SK-N-SH treated with all-trans-retinoic acid at 6 μM for 48 hours (cell line): ENCODE results near the gene FERD3L.
A peak's percentile ranks its signal among the peaks of the same experiment; 100 is the strongest.

Source experiments
- ATAC-seq: fragments of 200-7000 bp; cut with Tn5 transposase; 3 replicates; pipeline ENCODE4 v1.9.1; 2020; ENCODE audit warnings: mild to moderate bottlenecking, moderate library complexity
- ARNTL ChIP-seq: fragments of 450-650 bp; formaldehyde crosslinking; IDR thresholded peaks from 2 replicates; pipeline ENCODE4 v1.5.0; 2020; ENCODE audit warnings: low read depth, mild to moderate bottlenecking, moderate library complexity, borderline replicate concordance
- BACH2 ChIP-seq: fragments of 250-450 bp; sonication (Bioruptor Pico); IDR thresholded peaks from 2 replicates; pipeline ENCODE4 v1.9.0; 2021; ENCODE audit warnings: mild to moderate bottlenecking, borderline replicate concordance
- CSDC2 ChIP-seq: fragments of 250-450 bp; sonication (Bioruptor Pico); IDR thresholded peaks from 2 replicates; pipeline ENCODE4 v1.5.0; 2020; ENCODE audit warnings: mild to moderate bottlenecking, moderate library complexity
- ESRRG ChIP-seq: fragments of 250-450 bp; sonication (Bioruptor Pico); IDR thresholded peaks from 2 replicates; pipeline ENCODE4 v1.6.1; 2021; ENCODE audit warnings: mild to moderate bottlenecking
- GLIS3 ChIP-seq: fragments of 250-450 bp; sonication (Bioruptor Pico); IDR thresholded peaks from 2 replicates; pipeline ENCODE4 v1.5.0; 2020; ENCODE audit warnings: mild to moderate bottlenecking, moderate library complexity
- ISL1 ChIP-seq: fragments of 250-450 bp; sonication (Bioruptor Pico); IDR thresholded peaks from 2 replicates; pipeline ENCODE4 v2.1.2; 2022; ENCODE audit warnings: mild to moderate bottlenecking, moderate library complexity
- OSR1 ChIP-seq: fragments of 250-450 bp; sonication (Bioruptor Pico); IDR thresholded peaks from 2 replicates; pipeline ENCODE4 v1.8.0; 2022; ENCODE audit warnings: moderate library complexity, mild to moderate bottlenecking, inconsistent platforms
- PPARA ChIP-seq: fragments of 250-450 bp; sonication (Bioruptor Pico); IDR thresholded peaks from 2 replicates; pipeline ENCODE4 v1.5.0; 2020; ENCODE audit warnings: mild to moderate bottlenecking, borderline replicate concordance
- SNAI2 ChIP-seq: fragments of 250-450 bp; sonication (Bioruptor Pico); IDR thresholded peaks from 2 replicates; pipeline ENCODE4 v1.5.0; 2020; ENCODE audit warnings: mild to moderate bottlenecking, moderate library complexity
- TCF4 ChIP-seq: fragments of 250-450 bp; sonication (Bioruptor Pico); IDR thresholded peaks from 2 replicates; pipeline ENCODE4 v1.8.0; 2021; ENCODE audit warnings: mild to moderate bottlenecking, moderate library complexity, borderline replicate concordance
- TOX ChIP-seq: fragments of 250-450 bp; sonication (Bioruptor Pico); IDR thresholded peaks from 2 replicates; pipeline ENCODE4 v1.8.0; 2021; ENCODE audit warnings: mild to moderate bottlenecking, moderate library complexity, borderline replicate concordance
- ZC3H10 ChIP-seq: fragments of 250-450 bp; sonication (Bioruptor Pico); IDR thresholded peaks from 2 replicates; pipeline ENCODE4 v1.5.1; 2021; ENCODE audit warnings: mild to moderate bottlenecking, moderate library complexity
- ZFP3 ChIP-seq: fragments of 250-450 bp; sonication (Bioruptor Pico); IDR thresholded peaks from 2 replicates; pipeline ENCODE4 v1.5.0; 2020; ENCODE audit warnings: mild to moderate bottlenecking, moderate library complexity
- ZFP30 ChIP-seq: fragments of 450-650 bp; formaldehyde crosslinking; IDR thresholded peaks from 2 replicates; pipeline ENCODE4 v1.5.0; 2022; ENCODE audit warnings: mild to moderate bottlenecking, moderate library complexity
- ZNF565 ChIP-seq: fragments of 450-650 bp; formaldehyde crosslinking; conservative IDR thresholded peaks from 2 replicates; pipeline ENCODE4 v1.5.0; 2020; ENCODE audit warnings: low read depth, mild to moderate bottlenecking, moderate library complexity
- ZNF70 ChIP-seq: fragments of 450-650 bp; formaldehyde crosslinking; IDR thresholded peaks from 2 replicates; pipeline ENCODE4 v1.5.0; 2020; ENCODE audit warnings: mild to moderate bottlenecking, moderate library complexity
- ZNF8 ChIP-seq: fragments of 450-650 bp; formaldehyde crosslinking; IDR thresholded peaks from 2 replicates; pipeline ENCODE4 v1.5.0; 2020; ENCODE audit warnings: mild to moderate bottlenecking, moderate library complexity
- TF ChIP-seq, protein P1 (sequence below): fragments of 250-450 bp; sonication (Bioruptor Pico); IDR thresholded peaks from 2 replicates; pipeline ENCODE4 v1.5.1; 2020; ENCODE audit warnings: low read depth, mild to moderate bottlenecking, moderate library complexity
- TF ChIP-seq, protein P2 (sequence below): fragments of 250-450 bp; sonication (Bioruptor Pico); IDR thresholded peaks from 2 replicates; pipeline ENCODE4 v1.5.1; 2021; ENCODE audit warnings: mild to moderate bottlenecking, moderate library complexity
- TF ChIP-seq, protein P3 (sequence below): fragments of 250-450 bp; sonication (Bioruptor Pico); IDR thresholded peaks from 2 replicates; pipeline ENCODE4 v1.8.0; 2021; ENCODE audit warnings: low read depth, mild to moderate bottlenecking, moderate library complexity, borderline replicate concordance
- TF ChIP-seq, protein P4 (sequence below): fragments of 250-450 bp; sonication (Bioruptor Pico); IDR thresholded peaks from 2 replicates; pipeline ENCODE4 v1.8.0; 2020; ENCODE audit warnings: mild to moderate bottlenecking, moderate library complexity, borderline replicate concordance

FERD3L gene

DNA sequence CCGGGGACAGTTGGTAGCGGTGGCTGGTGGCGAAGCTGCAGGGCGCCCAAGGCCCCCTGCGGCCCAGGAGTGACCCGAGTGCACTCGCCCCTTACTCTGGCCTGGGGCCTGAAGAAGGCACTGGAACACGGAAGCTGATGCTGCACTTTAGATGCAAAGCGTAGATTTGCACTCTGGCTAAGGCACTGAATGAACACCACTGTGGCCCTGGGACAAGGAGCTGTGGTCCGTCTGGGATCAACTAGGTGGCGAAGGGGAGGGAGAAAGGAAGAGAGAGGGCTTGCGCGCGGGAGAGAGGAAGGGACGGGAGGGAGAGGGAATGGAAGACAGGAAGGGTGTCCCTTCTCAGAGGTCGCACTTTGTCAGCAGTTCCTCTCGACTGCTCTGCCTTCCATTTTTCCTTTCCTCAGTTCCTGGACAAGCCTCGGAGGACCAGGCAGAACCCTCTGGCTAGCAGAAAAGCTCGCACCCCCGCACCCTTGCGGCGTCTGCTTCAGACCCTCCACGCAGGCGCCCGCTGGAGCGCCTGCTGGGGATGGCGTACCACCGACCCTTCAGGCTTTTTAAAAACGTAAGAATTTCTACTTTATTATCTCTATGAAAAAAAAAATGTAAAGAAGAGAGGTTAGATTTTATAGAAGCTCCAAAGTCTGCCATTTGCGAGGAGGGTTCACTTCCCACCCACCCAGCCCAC is 1.2 kb downstream of the FERD3L start:
- no peak for ATAC-seq
- no peak for TF ChIP-seq ZC3H10 (CRISPR knock-in tag)
- no peak for TF ChIP-seq TOX (CRISPR knock-in tag)
- TF ChIP-seq OSR1 (CRISPR knock-in tag) = no peak
- no peak for TF ChIP-seq ZNF565 (CRISPR knock-in tag)
- TF ChIP-seq, protein P1, sequence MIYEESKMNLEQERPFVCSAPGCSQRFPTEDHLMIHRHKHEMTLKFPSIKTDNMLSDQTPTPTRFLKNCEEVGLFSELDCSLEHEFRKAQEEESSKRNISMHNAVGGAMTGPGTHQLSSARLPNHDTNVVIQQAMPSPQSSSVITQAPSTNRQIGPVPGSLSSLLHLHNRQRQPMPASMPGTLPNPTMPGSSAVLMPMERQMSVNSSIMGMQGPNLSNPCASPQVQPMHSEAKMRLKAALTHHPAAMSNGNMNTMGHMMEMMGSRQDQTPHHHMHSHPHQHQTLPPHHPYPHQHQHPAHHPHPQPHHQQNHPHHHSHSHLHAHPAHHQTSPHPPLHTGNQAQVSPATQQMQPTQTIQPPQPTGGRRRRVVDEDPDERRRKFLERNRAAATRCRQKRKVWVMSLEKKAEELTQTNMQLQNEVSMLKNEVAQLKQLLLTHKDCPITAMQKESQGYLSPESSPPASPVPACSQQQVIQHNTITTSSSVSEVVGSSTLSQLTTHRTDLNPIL (CRISPR knock-in tag) = no peak
- TF ChIP-seq ZNF70 = no peak
- no peak for TF ChIP-seq ZNF8 (CRISPR knock-in tag)
- no peak for TF ChIP-seq PPARA (CRISPR knock-in tag)
- no peak for TF ChIP-seq GLIS3 (CRISPR knock-in tag)
- TF ChIP-seq, protein P2, sequence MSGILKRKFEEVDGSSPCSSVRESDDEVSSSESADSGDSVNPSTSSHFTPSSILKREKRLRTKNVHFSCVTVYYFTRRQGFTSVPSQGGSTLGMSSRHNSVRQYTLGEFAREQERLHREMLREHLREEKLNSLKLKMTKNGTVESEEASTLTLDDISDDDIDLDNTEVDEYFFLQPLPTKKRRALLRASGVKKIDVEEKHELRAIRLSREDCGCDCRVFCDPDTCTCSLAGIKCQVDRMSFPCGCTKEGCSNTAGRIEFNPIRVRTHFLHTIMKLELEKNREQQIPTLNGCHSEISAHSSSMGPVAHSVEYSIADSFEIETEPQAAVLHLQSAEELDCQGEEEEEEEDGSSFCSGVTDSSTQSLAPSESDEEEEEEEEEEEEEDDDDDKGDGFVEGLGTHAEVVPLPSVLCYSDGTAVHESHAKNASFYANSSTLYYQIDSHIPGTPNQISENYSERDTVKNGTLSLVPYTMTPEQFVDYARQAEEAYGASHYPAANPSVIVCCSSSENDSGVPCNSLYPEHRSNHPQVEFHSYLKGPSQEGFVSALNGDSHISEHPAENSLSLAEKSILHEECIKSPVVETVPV (CRISPR knock-in tag) = no peak
- no peak for TF ChIP-seq ZFP30 (CRISPR knock-in tag)
- TF ChIP-seq, protein P3, sequence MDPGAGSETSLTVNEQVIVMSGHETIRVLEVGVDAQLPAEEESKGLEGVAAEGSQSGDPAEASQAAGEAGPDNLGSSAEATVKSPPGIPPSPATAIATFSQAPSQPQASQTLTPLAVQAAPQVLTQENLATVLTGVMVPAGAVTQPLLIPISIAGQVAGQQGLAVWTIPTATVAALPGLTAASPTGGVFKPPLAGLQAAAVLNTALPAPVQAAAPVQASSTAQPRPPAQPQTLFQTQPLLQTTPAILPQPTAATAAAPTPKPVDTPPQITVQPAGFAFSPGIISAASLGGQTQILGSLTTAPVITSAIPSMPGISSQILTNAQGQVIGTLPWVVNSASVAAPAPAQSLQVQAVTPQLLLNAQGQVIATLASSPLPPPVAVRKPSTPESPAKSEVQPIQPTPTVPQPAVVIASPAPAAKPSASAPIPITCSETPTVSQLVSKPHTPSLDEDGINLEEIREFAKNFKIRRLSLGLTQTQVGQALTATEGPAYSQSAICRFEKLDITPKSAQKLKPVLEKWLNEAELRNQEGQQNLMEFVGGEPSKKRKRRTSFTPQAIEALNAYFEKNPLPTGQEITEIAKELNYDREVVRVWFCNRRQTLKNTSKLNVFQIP (CRISPR knock-in tag) = no peak
- no peak for TF ChIP-seq ESRRG (CRISPR knock-in tag)
- TF ChIP-seq SNAI2 = no peak

DNA sequence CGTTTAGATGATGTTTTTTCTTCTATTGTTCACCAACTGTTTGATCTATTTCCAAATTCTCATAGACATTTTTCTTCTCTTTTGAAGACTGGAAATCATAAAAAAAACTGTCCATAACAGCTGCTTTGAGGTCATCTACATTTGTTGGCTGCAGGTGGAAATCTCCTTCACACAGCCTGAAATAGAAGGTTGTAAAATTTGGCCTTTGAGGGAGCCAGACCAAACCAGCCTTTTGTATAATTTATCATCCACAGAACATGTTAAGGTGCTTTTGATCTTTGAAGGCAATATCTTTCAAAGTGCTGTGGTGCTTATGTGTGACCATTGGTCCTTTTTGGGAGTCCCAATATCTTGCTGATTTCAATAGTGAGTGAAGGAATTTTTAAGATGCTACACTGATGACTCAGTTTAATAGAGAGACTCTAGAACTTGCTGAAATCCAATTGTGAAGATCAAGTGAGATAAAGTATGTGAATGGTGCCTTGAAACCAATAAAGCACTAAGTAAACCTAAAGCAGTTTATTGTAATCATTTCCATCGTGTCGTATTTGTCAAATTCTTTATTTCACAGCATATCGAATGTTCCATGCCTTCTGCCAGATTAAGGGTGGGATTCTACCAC is 5.4 kb downstream of the FERD3L start:
- TF ChIP-seq, protein P1 (CRISPR knock-in tag) = no peak
- TF ChIP-seq ISL1 (CRISPR knock-in tag) = 0 out of 2 replicates have a peak, but pooled peaks have one; percentile 12
- TF ChIP-seq, all 23 proteins: peak for 1
- ATAC-seq = no peak

DNA sequence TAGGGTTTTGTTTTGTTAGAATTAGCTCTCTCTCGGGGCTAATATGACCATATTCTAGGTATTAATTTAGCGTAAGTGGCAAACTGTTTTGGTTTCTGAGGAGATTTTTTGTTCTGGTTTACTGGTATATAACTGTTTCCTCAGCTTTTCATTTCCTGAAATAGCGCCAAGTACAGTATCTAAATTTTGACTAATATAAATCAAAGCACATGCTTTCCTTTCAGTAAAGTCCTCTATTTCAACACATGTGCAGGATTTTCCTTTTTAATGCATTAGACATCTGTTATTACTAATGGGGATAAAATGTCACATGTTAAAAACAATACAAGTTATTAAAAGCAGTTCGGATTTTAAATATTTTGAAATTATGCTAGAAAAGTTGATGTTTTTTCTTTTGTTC is 11.3 kb downstream of the FERD3L start:
- TF ChIP-seq PPARA (CRISPR knock-in tag) (no peak), CSDC2 (no peak), ARNTL (no peak), ISL1 (CRISPR knock-in tag) (no peak), ESRRG (CRISPR knock-in tag) (no peak), SNAI2 (no peak), ZFP3 (no peak), ZNF565 (CRISPR knock-in tag) (no peak), ZFP30 (CRISPR knock-in tag) (no peak), ZNF70 (no peak), TCF4 (no peak), BACH2 (CRISPR knock-in tag) (no peak)
- TF ChIP-seq, protein P2 (CRISPR knock-in tag) = no peak
- TF ChIP-seq, protein P4, sequence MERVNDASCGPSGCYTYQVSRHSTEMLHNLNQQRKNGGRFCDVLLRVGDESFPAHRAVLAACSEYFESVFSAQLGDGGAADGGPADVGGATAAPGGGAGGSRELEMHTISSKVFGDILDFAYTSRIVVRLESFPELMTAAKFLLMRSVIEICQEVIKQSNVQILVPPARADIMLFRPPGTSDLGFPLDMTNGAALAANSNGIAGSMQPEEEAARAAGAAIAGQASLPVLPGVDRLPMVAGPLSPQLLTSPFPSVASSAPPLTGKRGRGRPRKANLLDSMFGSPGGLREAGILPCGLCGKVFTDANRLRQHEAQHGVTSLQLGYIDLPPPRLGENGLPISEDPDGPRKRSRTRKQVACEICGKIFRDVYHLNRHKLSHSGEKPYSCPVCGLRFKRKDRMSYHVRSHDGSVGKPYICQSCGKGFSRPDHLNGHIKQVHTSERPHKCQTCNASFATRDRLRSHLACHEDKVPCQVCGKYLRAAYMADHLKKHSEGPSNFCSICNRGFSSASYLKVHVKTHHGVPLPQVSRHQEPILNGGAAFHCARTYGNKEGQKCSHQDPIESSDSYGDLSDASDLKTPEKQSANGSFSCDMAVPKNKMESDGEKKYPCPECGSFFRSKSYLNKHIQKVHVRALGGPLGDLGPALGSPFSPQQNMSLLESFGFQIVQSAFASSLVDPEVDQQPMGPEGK (CRISPR knock-in tag) = no peak
- TF ChIP-seq, protein P1 (CRISPR knock-in tag) = no peak
- TF ChIP-seq, all 23 proteins: peak for 0
- no peak for ATAC-seq
